KOPT-K1 (cell line): ENCODE measurements around the gene TMEM222.

Experiments
- H3K27ac ChIP-seq: fragments of 200-600 bp; sonication (generic); 2 replicates; pipeline ENCODE4 v1.5.1; 2016; ENCODE audit warnings: antibody characterized with exemption, mild to moderate bottlenecking, low read depth, low read length; ENCODE audit not compliant: poor library complexity, severe bottlenecking
- H3K36me3 ChIP-seq: fragments of 200-600 bp; sonication (generic); 2 replicates; pipeline ENCODE4 v1.5.1; 2017; ENCODE audit warnings: antibody characterized with exemption, mild to moderate bottlenecking, low read length, moderate library complexity; ENCODE audit not compliant: insufficient read depth
- H3K9me3 ChIP-seq: fragments of 200-600 bp; sonication (generic); 2 replicates; pipeline ENCODE4 v1.5.1; 2017; ENCODE audit warnings: antibody characterized with exemption, low read length, mild to moderate bottlenecking; ENCODE audit not compliant: insufficient read depth, poor library complexity, severe bottlenecking

TMEM222 gene

DNA sequence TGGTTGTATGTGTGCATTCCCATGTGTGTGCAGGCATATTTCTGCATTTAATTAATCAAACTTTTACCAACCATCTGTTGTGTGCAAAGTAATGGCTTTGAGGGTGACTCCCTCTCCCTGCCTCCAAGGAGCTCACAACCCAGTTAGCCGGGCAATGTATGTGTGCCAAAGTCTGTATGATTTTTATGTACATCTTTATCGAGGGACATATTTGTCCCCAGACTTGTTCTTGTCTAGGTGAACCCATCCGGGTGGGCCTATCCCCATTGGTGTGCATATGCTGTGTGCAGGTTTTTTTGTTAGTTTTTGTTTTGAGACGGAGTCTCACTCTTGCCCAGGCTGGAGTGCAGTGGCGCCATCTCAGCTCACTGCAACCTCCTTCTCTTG, 21.7 kb downstream of the TMEM222 start:
- Histone ChIP-seq H3K9me3 (no peaks in the 10 kb centered on the region), H3K27ac (peak overlapping the region; percentile 86), H3K36me3 (peaks cover 19% of the 10 kb centered on the region; the same call in 1 of the 2 replicates)

GRCh38 chr1:27345272-27345671, 23.3 kb downstream of the TMEM222 start:
- Histone ChIP-seq H3K27ac (no peak overlapping the region), H3K9me3 (no peaks in the 10 kb centered on the region), H3K36me3 (peaks cover 15% of the 10 kb centered on the region; the same call in 1 of the 2 replicates)

GRCh38 chr1:27346357-27346756, 24.4 kb downstream of the TMEM222 start:
- Histone ChIP-seq H3K36me3 (peaks cover 15% of the 10 kb centered on the region; the same call in 1 of the 2 replicates), H3K9me3 (no peaks in the 10 kb centered on the region), H3K27ac (no peak overlapping the region)

GRCh38 chr1:27346991-27347624, 25.1 kb downstream of the TMEM222 start:
- peaks cover 15% of the 10 kb centered on the region; the same call in 1 of the 2 replicates for H3K36me3 ChIP-seq
- no peak overlapping the region for H3K27ac ChIP-seq
- no peaks in the 10 kb centered on the region for H3K9me3 ChIP-seq

DNA sequence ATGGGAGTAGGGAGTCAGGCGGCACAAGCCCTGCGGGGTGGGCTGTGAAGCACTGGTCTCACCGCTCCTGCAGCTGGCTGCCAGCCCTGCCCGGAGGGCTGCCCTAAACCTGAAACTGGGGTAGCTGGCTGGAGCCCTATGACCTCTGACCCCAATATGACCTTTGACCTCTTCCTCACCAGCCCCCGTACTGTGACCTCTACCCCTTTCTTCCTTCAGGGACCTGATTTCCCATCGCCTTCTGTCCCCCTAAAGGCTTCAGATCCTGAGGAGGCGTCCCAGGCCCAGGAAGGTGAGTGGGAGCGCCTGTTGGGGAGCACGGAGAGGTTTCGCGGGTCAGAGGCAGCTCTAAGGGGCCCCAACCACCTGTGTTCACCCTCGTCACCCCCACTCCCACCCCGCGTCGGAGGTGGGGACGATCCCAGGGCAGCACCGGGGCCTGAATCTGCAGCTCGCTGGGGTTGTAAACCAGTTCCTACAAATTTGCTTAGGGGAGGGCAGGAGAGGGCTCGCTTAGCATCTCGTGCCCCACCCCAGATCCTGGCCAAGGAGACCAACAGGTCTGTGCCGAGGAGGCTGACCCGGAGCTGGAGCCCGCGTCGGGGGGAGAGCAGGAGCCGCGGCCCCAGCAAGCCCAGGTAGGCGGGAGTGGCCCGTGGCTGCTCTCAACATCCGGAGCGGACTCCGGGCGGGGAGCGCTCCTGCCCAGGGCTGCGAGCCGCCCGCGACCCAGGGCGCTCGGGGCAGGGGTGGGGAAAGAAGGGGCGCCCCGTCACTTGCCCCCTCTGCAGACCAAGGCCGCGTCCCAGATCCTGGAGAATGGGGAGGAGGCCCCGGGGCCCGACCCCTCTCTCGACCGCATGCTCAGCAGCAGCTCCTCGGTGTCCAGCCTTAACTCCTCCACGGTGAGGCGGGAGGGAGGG, 27.2 kb downstream of the TMEM222 start:
- peaks cover 21% of the 10 kb centered on the region; the same call in 1 of the 2 replicates for H3K36me3 ChIP-seq
- H3K27ac ChIP-seq: no peak overlapping the region
- H3K9me3 ChIP-seq: no peaks in the 10 kb centered on the region

GRCh38 chr1:27349784-27350662, 28.1 kb downstream of the TMEM222 start:
- Histone ChIP-seq H3K27ac (no peak overlapping the region), H3K9me3 (no peaks in the 10 kb centered on the region)

GRCh38 chr1:27350663-27351540, 28.9 kb downstream of the TMEM222 start:
- Histone ChIP-seq H3K36me3 (peaks cover 11% of the 10 kb centered on the region; the same call in 1 of the 2 replicates), H3K27ac (no peak overlapping the region), H3K9me3 (no peaks in the 10 kb centered on the region)

More at GRCh38 chr1:27349784-27350662, 28.1 kb downstream of the TMEM222 start:
- H3K36me3 ChIP-seq: peaks cover 20% of the 10 kb centered on the region; the same call in 1 of the 2 replicates

- Histone ChIP-seq H3K9me3 (no peaks in the 10 kb centered on the region), H3K36me3 (peaks cover 6% of the 10 kb centered on the region; the same call in 1 of the 2 replicates), H3K27ac (no peak overlapping the region)
Observed at GRCh38 chr1:27351541-27352107, 29.7 kb downstream of the TMEM222 start.

GRCh38 chr1:27353166-27353565, 31.2 kb downstream of the TMEM222 start:
- H3K36me3 ChIP-seq: peaks cover 6% of the 10 kb centered on the region; the same call in 1 of the 2 replicates

GRCh38 chr1:27353629-27354028, 31.7 kb downstream of the TMEM222 start:
- no peaks in the 10 kb centered on the region for H3K9me3 ChIP-seq
- peaks cover 6% of the 10 kb centered on the region; the same call in 1 of the 2 replicates for H3K36me3 ChIP-seq
- H3K27ac ChIP-seq: no peak overlapping the region

More at GRCh38 chr1:27353166-27353565, 31.2 kb downstream of the TMEM222 start:
- H3K27ac ChIP-seq: no peak overlapping the region
- H3K9me3 ChIP-seq: no peaks in the 10 kb centered on the region

- Histone ChIP-seq H3K36me3 (peaks cover 6% of the 10 kb centered on the region; the same call in 1 of the 2 replicates), H3K27ac (no peak overlapping the region), H3K9me3 (no peaks in the 10 kb centered on the region)
Observed at GRCh38 chr1:27355683-27356082, 33.7 kb downstream of the TMEM222 start.

GRCh38 chr1:27356277-27356618, 34.3 kb downstream of the TMEM222 start:
- Histone ChIP-seq H3K36me3 (peaks cover 6% of the 10 kb centered on the region; the same call in 1 of the 2 replicates), H3K9me3 (no peaks in the 10 kb centered on the region), H3K27ac (no peak overlapping the region)

DNA sequence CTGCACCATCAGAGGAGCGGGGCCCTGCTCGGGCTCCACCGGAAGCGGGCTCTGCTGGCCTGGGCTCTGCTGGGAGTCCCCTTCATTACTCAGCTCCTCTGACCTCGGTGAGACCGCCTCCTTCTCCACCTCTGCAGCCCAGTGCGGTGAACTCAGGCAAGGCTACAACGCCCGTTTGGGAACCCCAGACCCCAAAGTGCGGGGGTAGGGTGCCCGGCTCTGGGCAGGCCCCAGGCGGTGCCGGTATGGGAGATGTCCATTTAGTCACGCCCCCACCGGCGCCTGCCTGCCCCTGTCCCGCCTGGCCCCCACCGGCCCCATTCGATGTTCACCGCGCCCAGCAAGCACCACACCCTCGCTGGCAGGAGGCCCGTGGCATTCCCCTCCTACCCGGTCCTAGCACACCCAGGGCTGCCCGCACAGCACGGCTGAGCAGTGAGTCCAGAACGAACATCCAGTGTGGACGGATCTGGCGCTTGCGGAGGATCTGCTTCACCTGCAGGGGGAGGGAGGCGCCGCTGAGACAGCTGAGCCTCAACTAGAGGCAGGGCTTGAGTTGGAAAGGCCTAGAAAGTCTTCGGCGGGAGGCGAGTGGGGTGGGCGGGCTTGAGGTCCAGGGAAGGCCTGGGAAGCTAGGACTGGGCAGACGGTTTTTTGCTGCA, 34.8 kb downstream of the TMEM222 start:
- no peak overlapping the region for H3K27ac ChIP-seq
- no peaks in the 10 kb centered on the region for H3K9me3 ChIP-seq

More for the DNA sequence above, 34.8 kb downstream of the TMEM222 start:
- H3K36me3 ChIP-seq: peaks cover 6% of the 10 kb centered on the region; the same call in 1 of the 2 replicates
